NOMO-1 treated with DMSO at 0.1 percent for 48 hours (cell line): Measurements from ENCODE around the gene ESYT2.
"Not testable (repeated sequence)": the region's sequence is repeated elsewhere in the genome, so short reads cannot be mapped to it uniquely, and the experiment has no call there.

Experiments used
- DNase-seq: peaks from one replicate; lab custom pipeline; 2025; ENCODE audit not compliant: unreplicated experiment; lab: John Stamatoyannopoulos, UW

Gene ESYT2

DNA sequence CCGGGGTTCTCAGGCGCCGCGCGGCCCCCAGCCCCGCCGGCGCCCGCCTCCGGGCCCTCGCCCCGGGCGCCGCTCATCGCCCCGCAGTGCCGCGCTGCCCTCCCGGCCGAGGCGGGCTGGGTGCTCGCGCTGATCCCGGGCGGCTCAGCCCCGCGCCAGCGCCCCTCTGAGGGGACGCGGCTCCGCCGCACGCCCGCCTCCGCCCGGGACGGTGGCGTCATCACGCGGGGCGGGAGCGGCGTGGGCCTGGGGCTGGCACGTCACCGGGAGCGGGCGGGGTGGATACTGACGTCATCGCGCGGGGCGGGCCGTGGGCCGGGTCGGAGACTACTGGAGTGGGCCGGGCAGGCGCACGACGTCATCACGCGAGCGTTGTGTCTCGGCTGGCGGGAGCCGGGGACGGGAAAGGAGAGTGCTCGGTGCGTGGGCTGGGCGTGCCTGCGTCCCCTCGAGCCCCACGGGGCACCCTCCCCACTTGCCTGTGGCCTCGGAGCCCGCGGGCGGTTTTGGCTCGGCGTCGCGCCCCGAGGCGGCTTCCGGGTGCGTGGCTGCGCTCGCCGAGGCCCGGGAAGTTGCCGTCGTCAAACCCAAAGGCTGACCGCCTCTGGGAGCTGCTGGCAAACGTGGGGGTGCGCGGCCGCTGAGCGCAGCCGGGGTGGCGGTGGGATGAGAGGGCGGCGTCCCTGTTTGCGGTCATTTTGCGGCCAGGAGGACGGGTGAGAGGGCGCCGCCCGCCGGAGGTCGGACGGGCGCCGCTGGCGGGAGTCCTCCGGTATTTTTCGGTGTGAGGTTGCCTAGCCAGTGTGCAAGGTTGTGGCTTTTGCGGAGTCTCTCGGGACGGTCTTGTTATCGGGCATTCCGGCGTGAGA, at the start of gene ESYT2:
Gene ESYT2, minus strand, starts transcription at position 168 of the 869 bp plus-strand sequence. Its CDS starts 91 bp downstream, at position 77.
- peak; percentile 72 for DNase-seq

DNA sequence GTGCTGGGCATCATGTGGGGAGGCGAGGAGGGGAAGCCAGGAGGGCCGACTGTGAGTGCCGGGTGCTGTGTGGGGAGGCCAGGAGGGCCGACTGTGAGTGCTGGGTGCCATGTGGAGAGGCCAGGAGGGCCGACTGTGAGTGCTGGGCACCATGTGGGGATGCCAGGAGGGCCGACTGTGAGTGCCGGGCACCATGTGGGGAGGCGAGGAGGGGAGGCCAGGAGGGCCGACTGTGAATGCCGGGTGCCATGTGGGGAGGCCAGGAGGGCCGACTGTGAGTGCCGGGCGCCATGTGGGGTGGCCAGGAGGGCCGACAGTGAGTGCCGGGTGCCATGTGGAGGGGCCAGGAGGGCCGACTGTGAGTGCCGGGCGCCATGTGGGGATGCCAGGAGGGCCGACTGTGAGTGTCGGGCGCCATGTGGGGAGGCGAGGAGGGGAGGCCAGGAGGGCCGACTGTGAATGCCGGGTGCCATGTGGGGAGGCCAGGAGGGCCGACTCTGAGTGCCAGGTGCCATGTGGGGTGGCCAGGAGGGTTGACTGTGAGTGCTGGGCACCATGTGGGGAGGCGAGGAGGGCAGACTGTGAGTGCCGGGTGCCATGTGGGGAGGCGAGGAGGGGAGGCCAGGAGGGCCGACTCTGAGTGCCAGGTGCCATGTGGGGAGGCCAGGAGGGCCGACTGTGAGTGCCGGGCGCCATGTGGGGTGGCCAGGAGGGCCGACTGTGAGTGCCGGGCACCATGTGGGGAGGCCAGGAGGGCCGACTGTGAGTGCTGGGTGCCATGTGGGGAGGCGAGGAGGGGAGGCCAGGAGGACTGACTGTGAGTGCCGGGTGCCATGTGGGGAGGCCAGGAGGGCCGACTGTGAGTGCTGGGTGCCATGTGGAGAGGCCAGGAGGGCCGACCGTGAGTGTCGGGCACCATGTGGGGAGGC, 49.1 kb upstream of the ESYT2 start:
- DNase-seq = not testable (repeated sequence)

GRCh38 chr7:158876984-158877383, 47.7 kb upstream of the ESYT2 start:
- no peak for DNase-seq

GRCh38 chr7:158869876-158870275, 40.6 kb upstream of the ESYT2 start:
- no peak for DNase-seq

- no peak for DNase-seq
Observed at GRCh38 chr7:158868764-158869410, 39.6 kb upstream of the ESYT2 start.

GRCh38 chr7:158867214-158867984, 38.1 kb upstream of the ESYT2 start:
- DNase-seq = no peak

DNA sequence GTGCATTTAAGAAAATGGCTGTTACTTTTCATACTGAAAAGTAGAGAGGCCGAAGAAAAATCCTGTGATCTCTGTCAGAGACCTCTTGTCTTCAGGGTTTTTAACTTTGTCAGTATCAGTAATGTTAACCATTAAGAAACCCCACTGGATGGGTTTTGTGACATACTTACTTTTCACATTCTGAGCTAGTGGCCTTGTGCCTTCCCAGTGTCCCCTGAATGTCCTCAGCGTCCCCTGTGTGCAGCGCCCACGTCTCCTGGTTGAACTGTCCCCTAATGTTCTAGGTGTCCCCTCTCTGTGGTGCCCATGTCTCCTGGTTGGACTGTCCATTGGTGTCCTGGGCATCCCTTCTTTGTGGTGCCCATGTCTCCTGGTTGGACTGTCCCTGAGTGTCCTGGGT, 36.7 kb upstream of the ESYT2 start:
- DNase-seq = no peak

- DNase-seq = peak; percentile 31
Observed at GRCh38 chr7:158865462-158865922, 36.2 kb upstream of the ESYT2 start.

DNA sequence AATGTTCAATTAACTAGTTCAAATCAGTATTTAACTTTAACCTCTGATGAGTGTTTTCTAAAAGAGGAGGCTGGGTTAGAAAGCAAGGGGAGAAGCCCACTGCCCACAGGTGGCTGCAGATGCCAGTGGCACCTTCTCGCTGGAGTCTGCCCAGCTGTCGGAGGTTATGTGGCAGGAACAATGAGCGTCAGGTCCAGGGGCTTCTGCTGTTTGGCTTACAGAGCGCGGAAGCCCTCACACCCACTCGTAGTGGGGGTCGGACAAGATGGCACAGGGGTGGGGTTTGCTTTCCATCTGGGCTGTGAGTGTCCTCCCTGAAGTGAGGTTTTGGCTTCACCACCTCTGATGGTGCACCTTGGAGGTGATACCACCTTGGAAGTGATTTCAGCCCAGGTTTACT, 35.5 kb upstream of the ESYT2 start:
- no peak for DNase-seq

- no peak for DNase-seq
Observed at GRCh38 chr7:158864507-158864820, 35.2 kb upstream of the ESYT2 start.

DNA sequence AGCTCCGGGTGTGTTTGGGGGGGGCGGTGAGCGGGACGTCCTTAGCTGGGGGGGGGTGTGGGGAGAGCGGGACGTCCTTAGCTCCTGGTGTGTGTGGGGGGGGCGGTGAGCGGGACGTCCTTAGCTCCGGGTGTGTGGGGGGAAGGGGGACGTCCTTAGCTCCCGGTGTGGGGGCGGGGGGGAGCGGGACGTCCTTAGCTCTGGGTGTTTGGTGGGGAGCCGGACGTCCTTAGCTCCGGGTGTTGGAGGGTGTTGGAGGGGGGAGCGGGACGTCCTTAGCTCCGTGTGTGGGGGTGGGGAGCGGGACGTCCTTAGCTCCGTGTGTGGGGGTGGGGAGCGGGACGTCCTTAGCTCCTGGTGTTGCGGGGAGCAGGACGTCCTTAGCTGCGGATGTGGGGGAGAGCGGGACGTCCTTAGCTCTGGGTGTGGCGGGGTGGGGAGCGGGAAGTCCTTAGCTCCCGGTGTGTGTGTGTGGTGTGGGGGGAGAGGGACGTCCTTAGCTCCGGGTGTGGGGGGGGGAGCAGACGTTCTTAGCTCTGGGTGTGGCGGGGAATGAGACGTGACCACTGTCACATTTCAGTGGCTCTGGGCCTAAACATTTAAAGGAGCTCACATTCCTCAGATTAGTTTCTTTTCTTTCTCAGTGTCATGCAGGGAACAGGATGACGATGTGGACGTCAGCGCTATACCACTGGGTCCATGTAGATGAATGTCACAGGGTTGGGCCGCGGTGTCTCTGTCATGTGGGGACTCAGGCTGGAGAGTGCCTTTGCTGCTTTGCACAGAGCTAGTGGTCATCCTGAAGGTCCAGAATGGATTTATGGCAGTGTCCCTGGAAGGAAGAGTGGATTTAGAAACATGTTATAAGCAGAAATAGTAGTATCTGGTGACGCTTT, 34.5 kb upstream of the ESYT2 start:
- DNase-seq = no peak

- DNase-seq = not testable (repeated sequence)
Observed at GRCh38 chr7:158862985-158863610, 33.8 kb upstream of the ESYT2 start.

DNA sequence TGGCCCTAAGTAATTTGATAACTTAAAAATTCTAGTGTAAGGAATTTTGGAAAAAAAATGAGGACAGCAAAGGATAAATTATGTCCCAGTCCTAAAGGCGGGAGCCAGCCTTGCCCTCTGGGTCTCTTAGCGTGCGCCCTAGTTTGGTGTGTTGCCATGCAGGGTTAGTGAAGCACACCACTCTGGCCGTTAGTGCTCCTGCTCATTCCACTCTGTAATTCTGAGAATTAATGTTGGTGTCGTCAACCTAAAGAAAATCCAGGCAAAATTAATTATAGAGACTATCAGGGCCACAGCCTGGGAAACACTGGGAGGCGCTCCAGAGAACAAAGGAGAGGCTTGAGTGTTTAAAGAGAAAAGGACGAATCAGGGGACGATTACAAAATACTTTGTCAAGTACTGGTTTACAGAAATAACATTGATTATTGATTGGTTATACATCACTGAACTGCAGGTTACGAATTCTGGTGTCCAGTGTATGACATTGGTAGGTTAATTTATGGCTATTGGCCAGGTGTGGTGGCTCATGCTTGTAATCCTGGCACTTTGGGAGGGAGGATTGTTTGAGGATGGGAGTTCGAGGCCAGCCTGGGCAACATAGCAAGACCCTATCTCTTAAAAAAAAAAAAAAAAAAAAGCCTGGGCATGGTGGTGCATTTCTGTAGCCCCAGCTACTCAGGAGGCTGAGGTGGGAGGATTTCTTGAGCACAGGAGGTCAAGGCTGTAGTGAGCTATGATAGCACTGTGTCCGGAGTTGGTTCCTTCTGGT, 32.8 kb upstream of the ESYT2 start:
- DNase-seq = no peak

GRCh38 chr7:158861004-158861787, 31.9 kb upstream of the ESYT2 start:
- DNase-seq = no peak

DNA sequence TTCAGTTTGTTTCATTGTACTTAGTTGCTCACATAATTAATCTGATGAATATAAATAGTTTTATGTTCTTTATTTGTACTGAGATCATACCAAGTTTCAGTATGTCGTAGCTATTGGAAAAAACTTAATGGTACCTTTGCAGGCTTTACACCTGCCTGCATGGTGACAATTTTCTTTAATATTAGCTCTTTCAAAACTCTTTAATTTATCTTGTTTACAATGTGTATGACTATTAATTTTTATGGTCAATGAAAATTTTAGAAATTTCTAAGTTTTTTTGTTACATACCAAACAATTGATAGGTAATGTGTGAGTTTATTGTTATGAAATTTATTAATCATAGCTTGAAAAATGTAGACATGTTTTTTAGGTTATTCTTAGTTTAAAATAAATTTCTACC, 31.1 kb upstream of the ESYT2 start:
- DNase-seq = no peak

- DNase-seq = no peak
Observed at GRCh38 chr7:158858592-158859503, 29.5 kb upstream of the ESYT2 start.
